ENCODE measurements around the gene OPCML.

Gene OPCML

GRCh38 chr11:133154781-133155180 lies 377.5 kb downstream of the OPCML start:
- no peak for TF ChIP-seq CTCF (IDR thresholded peaks at IDR 0.05; ENCODE audit: borderline replicate concordance, control extremely low read depth, extremely low read depth, insufficient read depth, missing control alignments)
- in situ Hi-C loops (cut with MboI; ENCODE audit: low sequenced_read_pairs, unreplicated experiment): no loop called here

GRCh38 chr11:133154076-133154475 lies 378.2 kb downstream of the OPCML start:
- in situ Hi-C loops (cut with MboI; ENCODE audit: low sequenced_read_pairs, unreplicated experiment): no loop called here
- DNase-seq (ENCODE audit: low spot score): no peak
- no peak for TF ChIP-seq CTCF (IDR thresholded peaks at IDR 0.05; ENCODE audit: borderline replicate concordance, control extremely low read depth, extremely low read depth, insufficient read depth, missing control alignments)

More at GRCh38 chr11:133154781-133155180, 377.5 kb downstream of the OPCML start:
- DNase-seq (ENCODE audit: low spot score): no peak

GRCh38 chr11:133153031-133153430 lies 379.3 kb downstream of the OPCML start:
- DNase-seq (ENCODE audit: low spot score): no peak
- in situ Hi-C loops (cut with MboI; ENCODE audit: low sequenced_read_pairs, unreplicated experiment): no loop called here
- no peak for TF ChIP-seq CTCF (IDR thresholded peaks at IDR 0.05; ENCODE audit: borderline replicate concordance, control extremely low read depth, extremely low read depth, insufficient read depth, missing control alignments)

GRCh38 chr11:133149698-133150097 lies 382.6 kb downstream of the OPCML start:
- in situ Hi-C loops (cut with MboI; ENCODE audit: low sequenced_read_pairs, unreplicated experiment): no loop called here
- no peak for DNase-seq (ENCODE audit: low spot score)
- TF ChIP-seq CTCF (IDR thresholded peaks at IDR 0.05; ENCODE audit: borderline replicate concordance, control extremely low read depth, extremely low read depth, insufficient read depth, missing control alignments): no peak

- DNase-seq (ENCODE audit: low spot score): no peak
- TF ChIP-seq CTCF (IDR thresholded peaks at IDR 0.05; ENCODE audit: borderline replicate concordance, control extremely low read depth, extremely low read depth, insufficient read depth, missing control alignments): no peak
- in situ Hi-C loops (cut with MboI; ENCODE audit: low sequenced_read_pairs, unreplicated experiment): no loop called here
Measured at GRCh38 chr11:133147625-133148024, 384.7 kb downstream of the OPCML start.

GRCh38 chr11:133146697-133147306 lies 385.5 kb downstream of the OPCML start:
- no peak for DNase-seq (ENCODE audit: low spot score)
- in situ Hi-C loops (cut with MboI; ENCODE audit: low sequenced_read_pairs, unreplicated experiment): no loop called here

More at GRCh38 chr11:133146697-133147306, 385.5 kb downstream of the OPCML start:
- no peak for TF ChIP-seq CTCF (IDR thresholded peaks at IDR 0.05; ENCODE audit: borderline replicate concordance, control extremely low read depth, extremely low read depth, insufficient read depth, missing control alignments)
